SK-MEL-5 (cell line): ENCODE results near the gene LCE1F. TPM values are rescaled to one million over a fixed set of nuclear protein-coding genes. Genes with fewer than 3 reads are reported as not detected.

Experiments used
- total RNA-seq: library from RNA; depleted of rRNA; stranded (reverse); fragments of >200 nt; shearing (Covaris generic); gene quantifications from 2 replicates; pipeline ENCODE4 v1.2.3, GENCODE V29; 2014; rRNA removed

LCE1F gene
- total RNA-seq, 1 experiment from 2014 or later, result not detected

Other genes starting within 250 kb of the LCE1F start
- not detected in 2 replicates for gene LCE3E, start 208.4 kb upstream of the LCE1F start, total RNA-seq
- gene LCE3D, start 194.6 kb upstream of the LCE1F start, total RNA-seq, result not detected in 2 replicates
- not detected in 2 replicates for gene LCE3C, start 174.9 kb upstream of the LCE1F start, total RNA-seq
- not detected in 2 replicates for gene LCE3B, start 161.3 kb upstream of the LCE1F start, total RNA-seq
- gene LCE3A, start 152.0 kb upstream of the LCE1F start, total RNA-seq, result not detected in 2 replicates
- not detected in 2 replicates for gene LCE2D, start 111.8 kb upstream of the LCE1F start, total RNA-seq
- gene LCE2C, start 99.9 kb upstream of the LCE1F start, total RNA-seq, result not detected in 2 replicates
- gene LCE2B, start 89.0 kb upstream of the LCE1F start, total RNA-seq, result not detected in 2 replicates
- 2.5 and 3.3 TPM in 2 replicates for gene LCE2A, start 76.8 kb upstream of the LCE1F start, total RNA-seq
- not detected in 2 replicates for gene LCE4A, start 67.0 kb upstream of the LCE1F start, total RNA-seq
- not detected in 2 replicates for gene KPRP, start 17.1 kb upstream of the LCE1F start, total RNA-seq
- gene LCE1E, start 11.1 kb downstream of the LCE1F start, total RNA-seq, result not detected in 2 replicates
- not detected in 2 replicates for gene LCE1D, start 21.6 kb downstream of the LCE1F start, total RNA-seq
- gene LCE1C, start 31.5 kb downstream of the LCE1F start, total RNA-seq, result not detected in 2 replicates
- gene LCE1B, start 36.8 kb downstream of the LCE1F start, total RNA-seq, result not detected in 2 replicates
- not detected in 2 replicates for gene LCE1A, start 52.3 kb downstream of the LCE1F start, total RNA-seq
- not detected in 2 replicates for gene LCE6A, start 67.7 kb downstream of the LCE1F start, total RNA-seq
- not detected in 2 replicates for gene LCE7A, start 84.9 kb downstream of the LCE1F start, total RNA-seq
- gene SMCP, start 103.2 kb downstream of the LCE1F start, total RNA-seq, result not detected in 2 replicates
- gene IVL, start 133.4 kb downstream of the LCE1F start, total RNA-seq, result not detected in 2 replicates
- not detected in 2 replicates for gene SPRR5, start 172.1 kb downstream of the LCE1F start, total RNA-seq
- not detected in 2 replicates for gene SPRR4, start 195.5 kb downstream of the LCE1F start, total RNA-seq
- gene SPRR1A, start 208.9 kb downstream of the LCE1F start, total RNA-seq, result not detected in 2 replicates
- gene SPRR3, start 226.6 kb downstream of the LCE1F start, total RNA-seq, result not detected in 2 replicates